GM12878 (cell line): ENCODE results near the gene CHIC2.

ENCODE experiments used
- JUNB ChIP-seq: IDR thresholded peaks from 2 replicates; pipeline ENCODE4 v1.6.1; 2016; ENCODE audit warnings: antibody characterized with exemption, mild to moderate bottlenecking
- RAD21 ChIP-seq: IDR thresholded peaks from 2 replicates; pipeline ENCODE4 v1.6.1; 2011; ENCODE audit warnings: mild to moderate bottlenecking, low read depth, low read length, moderate library complexity; ENCODE audit not compliant: insufficient read depth
- TF ChIP-seq, protein P1 (sequence below), 3 experiments: IDR thresholded peaks in 2 of 3; conservative IDR thresholded peaks in 1 of 3; 2 replicates each; pipeline ENCODE4 v1.5.1; 2011; ENCODE audit warnings: low read depth in 3 of 3, low read length in 3 of 3, mild to moderate bottlenecking in 3 of 3, control low read depth in 2 of 3, moderate library complexity in 2 of 3, inconsistent platforms in 1 of 3, mixed read lengths in 1 of 3; ENCODE audit not compliant: control insufficient read depth in 2 of 3, insufficient read depth in 1 of 3; ENCODE audit errors: extremely low read depth in 1 of 3

DNA sequence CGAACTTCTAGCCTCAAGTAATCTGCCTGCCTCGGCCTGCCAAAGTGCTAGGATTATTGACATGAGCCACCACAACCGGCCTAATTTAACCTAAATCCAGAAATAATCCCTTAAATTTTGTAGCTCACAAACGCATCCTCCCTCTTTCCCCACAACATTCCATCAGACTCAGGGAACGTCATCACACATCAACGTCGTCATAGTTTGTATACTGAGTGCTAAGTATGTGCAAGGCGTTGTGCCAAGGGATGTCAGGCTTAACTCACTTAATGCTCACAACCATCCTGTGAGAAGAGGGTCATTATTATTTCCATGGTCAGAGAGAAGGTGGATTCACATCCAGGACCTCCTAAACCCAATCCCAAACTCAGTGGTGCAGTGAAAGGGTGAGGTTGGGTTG lies 26.0 kb upstream of the CHIC2 start:
- TF ChIP-seq, protein P1, sequence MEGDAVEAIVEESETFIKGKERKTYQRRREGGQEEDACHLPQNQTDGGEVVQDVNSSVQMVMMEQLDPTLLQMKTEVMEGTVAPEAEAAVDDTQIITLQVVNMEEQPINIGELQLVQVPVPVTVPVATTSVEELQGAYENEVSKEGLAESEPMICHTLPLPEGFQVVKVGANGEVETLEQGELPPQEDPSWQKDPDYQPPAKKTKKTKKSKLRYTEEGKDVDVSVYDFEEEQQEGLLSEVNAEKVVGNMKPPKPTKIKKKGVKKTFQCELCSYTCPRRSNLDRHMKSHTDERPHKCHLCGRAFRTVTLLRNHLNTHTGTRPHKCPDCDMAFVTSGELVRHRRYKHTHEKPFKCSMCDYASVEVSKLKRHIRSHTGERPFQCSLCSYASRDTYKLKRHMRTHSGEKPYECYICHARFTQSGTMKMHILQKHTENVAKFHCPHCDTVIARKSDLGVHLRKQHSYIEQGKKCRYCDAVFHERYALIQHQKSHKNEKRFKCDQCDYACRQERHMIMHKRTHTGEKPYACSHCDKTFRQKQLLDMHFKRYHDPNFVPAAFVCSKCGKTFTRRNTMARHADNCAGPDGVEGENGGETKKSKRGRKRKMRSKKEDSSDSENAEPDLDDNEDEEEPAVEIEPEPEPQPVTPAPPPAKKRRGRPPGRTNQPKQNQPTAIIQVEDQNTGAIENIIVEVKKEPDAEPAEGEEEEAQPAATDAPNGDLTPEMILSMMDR (IDR thresholded peaks at IDR 0.05 in 2 of 3, conservative IDR thresholded peaks at IDR 0.05 in 1 of 3; ENCODE audit: control insufficient read depth in 2 of 3, extremely low read depth in 1 of 3, insufficient read depth in 1 of 3, low read depth in 3 of 3, low read length in 3 of 3), result no peak
- TF ChIP-seq RAD21, result no peak
- no peak for TF ChIP-seq JUNB
